HCT116 (cell line): Measurements from ENCODE around the gene PRSS22. TPM values are rescaled to one million over a fixed set of nuclear protein-coding genes. Genes with fewer than 3 reads are reported as not detected.

Experiments
- ATAC-seq: fragments of 200-7000 bp; cut with Tn5 transposase; 2 replicates; pipeline ENCODE4 v1.9.1; 2020; ENCODE audit warnings: mild to moderate bottlenecking, moderate library complexity
- BruUV-seq: library from RNA; stranded (reverse); fragments of 400-500 nt; replicated peaks from 2 replicates; lab custom pipeline; 2021; lab: Mats Ljungman, UMichigan
- CTCF ChIA-PET: fragments of 300-600 bp; sonication (Branson Sonifier 250); formaldehyde crosslinking; loops from one replicate; lab custom pipeline; 2021; ENCODE audit warnings: antibody characterized with exemption; lab: Charles Lee
- POLR2A ChIA-PET: fragments of 300-600, 350-600 bp; sonication (Branson Sonifier 250); formaldehyde crosslinking; loops from one replicate; lab custom pipeline; 2021; ENCODE audit warnings: antibody characterized with exemption; lab: Charles Lee
- RAD21 ChIA-PET, 2 experiments: fragments of 300-600 bp; sonication (Branson Sonifier 250); formaldehyde crosslinking; loops; one replicate each; lab custom pipeline; 2023; ENCODE audit warnings: low total read pairs in 2 of 2; ENCODE audit not compliant: uncharacterized antibody in 2 of 2, unreplicated experiment in 2 of 2, low non-redundant PET in 1 of 2; lab: Charles Lee
- DNase-seq: peaks from one replicate; pipeline ENCODE4 v3.0.0-alpha.2; 2010; ENCODE audit warnings: low read depth, low spot score
- H2AFZ ChIP-seq: fragments of 200-600 bp; shearing (Covaris generic), sonication (generic); 2 replicates; pipeline ENCODE4 v1.6.1; 2017; ENCODE audit warnings: low read depth, mixed run types, mixed read lengths, antibody characterized with exemption, low read length; ENCODE audit not compliant: poor library complexity, severe bottlenecking
- H3K27ac ChIP-seq: 2 replicates; pipeline ENCODE4 v1.5.1; 2012; ENCODE audit warnings: low read depth, low read length
- H3K27me3 ChIP-seq: fragments of 200-600 bp; sonication (generic); 2 replicates; pipeline ENCODE4 v1.6.1; 2016; ENCODE audit warnings: mixed run types, low read length, mixed read lengths; ENCODE audit not compliant: insufficient read depth
- H3K36me3 ChIP-seq, 2 experiments: fragments of 200-500 bp in 1 of 2; fragments of 200-600 bp in 1 of 2; sonication (Bioruptor generic) in 1 of 2; sonication (generic) in 1 of 2; 2 replicates each; pipeline versions ENCODE4 v1.5.1 to v1.6.1; 2014 to 2016; ENCODE audit warnings: low read length in 2 of 2, inconsistent platforms in 1 of 2, mixed read lengths in 1 of 2, mixed run types in 1 of 2; ENCODE audit not compliant: insufficient read depth in 2 of 2, control insufficient read depth in 1 of 2
- H3K4me1 ChIP-seq, 2 experiments: fragments of 200-600 bp in 1 of 2; sonication (generic) in 1 of 2; 2 replicates each; pipeline versions ENCODE4 v1.5.1 to v1.6.1; 2012 to 2017; ENCODE audit warnings: low read length in 2 of 2, inconsistent platforms in 1 of 2, mild to moderate bottlenecking in 1 of 2, mixed read lengths in 1 of 2, mixed run types in 1 of 2, moderate library complexity in 1 of 2; ENCODE audit not compliant: insufficient read depth in 2 of 2, control insufficient read depth in 1 of 2
- H3K4me2 ChIP-seq: fragments of 200-600 bp; sonication (generic); 2 replicates; pipeline ENCODE4 v1.6.1; 2017; ENCODE audit warnings: mixed run types, low read length, mixed read lengths
- H3K4me3 ChIP-seq, 2 experiments: fragments of 200-600 bp in 1 of 2; sonication (generic) in 1 of 2; replicated peaks in 1 of 2; 2 replicates each; pipeline ENCODE4 v1.5.1; 2011 to 2016; ENCODE audit warnings: low read length in 2 of 2, control low read depth in 1 of 2, low read depth in 1 of 2, mild to moderate bottlenecking in 1 of 2, mixed read lengths in 1 of 2, mixed run types in 1 of 2
- H3K79me2 ChIP-seq: fragments of 200-600 bp; sonication (generic); 2 replicates; pipeline ENCODE4 v1.6.1; 2017; ENCODE audit warnings: mild to moderate bottlenecking, mixed run types, low read length, moderate library complexity, mixed read lengths; ENCODE audit not compliant: insufficient read depth
- H3K9ac ChIP-seq: fragments of 200-600 bp; sonication (generic); 2 replicates; pipeline ENCODE4 v1.6.1; 2016; ENCODE audit warnings: low read length, mixed read lengths
- H3K9me2 ChIP-seq: fragments of 200-600 bp; sonication (generic), shearing (Covaris generic); 2 replicates; pipeline ENCODE4 v1.6.1; 2017; ENCODE audit warnings: mixed run types, mild to moderate bottlenecking, moderate library complexity; ENCODE audit not compliant: insufficient read depth
- H3K9me3 ChIP-seq, 2 experiments: fragments of 200-500 bp in 1 of 2; fragments of 200-600 bp in 1 of 2; sonication (Bioruptor generic) in 1 of 2; sonication (generic) in 1 of 2; 2 replicates each; pipeline ENCODE4 v1.6.1; 2014 to 2017; ENCODE audit warnings: low read length in 2 of 2, mixed read lengths in 2 of 2, inconsistent platforms in 1 of 2, low read depth in 1 of 2, mild to moderate bottlenecking in 1 of 2, mixed run types in 1 of 2, moderate library complexity in 1 of 2; ENCODE audit not compliant: control insufficient read depth in 1 of 2, insufficient read depth in 1 of 2
- H4K20me1 ChIP-seq: fragments of 200-600 bp; sonication (generic), shearing (Covaris generic); 2 replicates; pipeline ENCODE4 v1.6.1; 2017; ENCODE audit warnings: mixed run types, mild to moderate bottlenecking, moderate library complexity; ENCODE audit not compliant: insufficient read depth
- CTCF ChIP-seq, 3 experiments: fragments of 200-600 bp in 1 of 3; sonication (generic) in 1 of 3; IDR thresholded peaks in 2 of 3; conservative IDR thresholded peaks in 1 of 3; 2 replicates each; pipeline ENCODE4 v1.5.1; 2012 to 2017; ENCODE audit warnings: low read depth in 2 of 3, low read length in 2 of 3, antibody characterized with exemption in 1 of 3, borderline replicate concordance in 1 of 3, control low read depth in 1 of 3, mild to moderate bottlenecking in 1 of 3, mixed read lengths in 1 of 3, mixed run types in 1 of 3, moderate library complexity in 1 of 3; ENCODE audit not compliant: insufficient read depth in 1 of 3
- EGR1 ChIP-seq: IDR thresholded peaks from 2 replicates; pipeline ENCODE4 v1.6.1; 2012; ENCODE audit warnings: low read depth
- EZH2 ChIP-seq: fragments of 200-600 bp; sonication (generic); IDR thresholded peaks from 2 replicates; pipeline ENCODE4 v1.6.1; 2017; ENCODE audit warnings: antibody characterized with exemption, mixed run types
- FOSL1 ChIP-seq: IDR thresholded peaks from 2 replicates; pipeline ENCODE4 v1.6.1; 2012; ENCODE audit warnings: low read depth
- JUND ChIP-seq: IDR thresholded peaks from 2 replicates; pipeline ENCODE4 v1.6.1; 2012
- POLR2A ChIP-seq: IDR thresholded peaks from 2 replicates; pipeline ENCODE4 v1.7.0; 2011; ENCODE audit warnings: borderline replicate concordance; ENCODE audit not compliant: insufficient read depth, insufficient read length; ENCODE audit errors: extremely low read depth
- POLR2AphosphoS5 ChIP-seq: IDR thresholded peaks from 2 replicates; pipeline ENCODE4 v1.6.1; 2011; ENCODE audit warnings: mild to moderate bottlenecking, low read depth, low read length, moderate library complexity
- SIN3A ChIP-seq: IDR thresholded peaks from 2 replicates; pipeline ENCODE4 v1.6.1; 2012; ENCODE audit warnings: low read depth
- SP1 ChIP-seq: IDR thresholded peaks from 2 replicates; pipeline ENCODE4 v1.6.1; 2012; ENCODE audit warnings: low read depth
- ZBTB33 ChIP-seq: IDR thresholded peaks from 2 replicates; pipeline ENCODE4 v1.6.1; 2011; ENCODE audit warnings: mild to moderate bottlenecking, low read length, moderate library complexity; ENCODE audit not compliant: insufficient replicate concordance; ENCODE audit errors: extremely low read depth
- ZFX ChIP-seq: fragments of 450-650 bp; IDR thresholded peaks from 2 replicates; pipeline ENCODE4 v1.6.1; 2017
- intact Hi-C: fragments of 100-400 bp; cut with micrococcal nuclease; formaldehyde crosslinking; loops from 2 replicates; pipeline ENCODE4 v1.10.0; 2022
- total RNA-seq: library from RNA; stranded (reverse); gene quantifications from one replicate; pipeline ENCODE4 v1.2.1, GENCODE V29; 2021; ENCODE audit not compliant: unreplicated experiment
- TF ChIP-seq, protein P1 (sequence below): IDR thresholded peaks from 2 replicates; pipeline ENCODE4 v1.6.1; 2012

The PRSS22 gene
- total RNA-seq, 1 experiment from 2014 or later, result 20.2 TPM

GRCh38 chr16:2898831-2899563 is 41.0 kb upstream of the PRSS22 start:
- no peak overlapping the region for H3K9ac ChIP-seq
- no TSS peak for BruUV-seq
- intact Hi-C loops, result no loop called here
- no peaks in the 10 kb centered on the region for H3K9me3 ChIP-seq
- no peaks in the 10 kb centered on the region for H3K27me3 ChIP-seq
- H2AFZ ChIP-seq, result no peak overlapping the region
- H4K20me1 ChIP-seq, result no peaks in the 10 kb centered on the region
- no peak for ATAC-seq
- CTCF ChIA-PET, result no interaction called here
- no peak overlapping the region for H3K4me2 ChIP-seq
- H3K79me2 ChIP-seq, result no peaks in the 10 kb centered on the region
- no peak for TF ChIP-seq SP1
- TF ChIP-seq FOSL1, result no peak
- no peak for TF ChIP-seq POLR2A
- TF ChIP-seq, protein P1, sequence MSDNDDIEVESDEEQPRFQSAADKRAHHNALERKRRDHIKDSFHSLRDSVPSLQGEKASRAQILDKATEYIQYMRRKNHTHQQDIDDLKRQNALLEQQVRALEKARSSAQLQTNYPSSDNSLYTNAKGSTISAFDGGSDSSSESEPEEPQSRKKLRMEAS, result no peak
- no peak for TF ChIP-seq ZFX
- TF ChIP-seq POLR2AphosphoS5, result no peak
- TF ChIP-seq EGR1, result no peak
- no peak for TF ChIP-seq CTCF (IDR thresholded peaks at IDR 0.05 in 2 of 3, conservative IDR thresholded peaks at IDR 0.05 in 1 of 3; ENCODE audit: borderline replicate concordance in 1 of 3, insufficient read depth in 1 of 3, low read depth in 2 of 3, low read length in 2 of 3)
- TF ChIP-seq JUND, result no peak
- no peak for TF ChIP-seq SIN3A
- TF ChIP-seq EZH2, result no peak
- TF ChIP-seq ZBTB33, result no peak
- H3K9me2 ChIP-seq, result no peaks in the 10 kb centered on the region
- RAD21 ChIA-PET, result no interaction called here
- no peak for DNase-seq
- H3K4me1 ChIP-seq, result peaks cover 8 to 25% of the 10 kb centered on the region in 2 experiments; a peak in 3 of 4 replicates
- H3K36me3 ChIP-seq, result peaks cover 0 to 4% of the 10 kb centered on the region in 2 experiments; a peak in 2 of 4 replicates
- POLR2A ChIA-PET, result interaction anchor here (0.7 kb wide), 1 partner anchor 53 kb away, joined by 3 read pairs; no protein-coding TSS in a partner anchor
- H3K4me3 ChIP-seq, result no peak overlapping the region
- H3K27ac ChIP-seq, result no peak overlapping the region
